KMS-11 (cell line): ENCODE results near the gene HMGXB4.

Source experiments
- H2AFZ ChIP-seq: fragments of 200-600 bp; sonication (generic); 2 replicates; pipeline ENCODE4 v1.6.1; 2016; ENCODE audit warnings: antibody characterized with exemption, mixed run types, low read depth
- H3K27ac ChIP-seq: fragments of 200-600 bp; sonication (generic); 2 replicates; pipeline ENCODE4 v1.6.1; 2016; ENCODE audit warnings: mild to moderate bottlenecking, mixed run types
- H3K27me3 ChIP-seq: fragments of 200-600 bp; sonication (generic); 2 replicates; pipeline ENCODE4 v1.6.1; 2017; ENCODE audit warnings: mild to moderate bottlenecking, low read depth, mixed run types, moderate library complexity; ENCODE audit not compliant: insufficient read depth
- H3K36me3 ChIP-seq: fragments of 200-600 bp; sonication (generic); 2 replicates; pipeline ENCODE4 v1.6.1; 2017; ENCODE audit warnings: mild to moderate bottlenecking, mixed run types; ENCODE audit not compliant: insufficient read depth
- H3K4me1 ChIP-seq: fragments of 200-600 bp; sonication (generic); 2 replicates; pipeline ENCODE4 v1.6.1; 2016; ENCODE audit warnings: mild to moderate bottlenecking, low read depth, mixed run types; ENCODE audit not compliant: poor library complexity, severe bottlenecking
- H3K4me2 ChIP-seq: fragments of 200-600 bp; sonication (generic); 2 replicates; pipeline ENCODE4 v1.7.0; 2016; ENCODE audit warnings: mild to moderate bottlenecking, mixed run types
- H3K4me3 ChIP-seq: fragments of 200-600 bp; sonication (generic); IDR thresholded peaks from 2 replicates; pipeline ENCODE4 v1.6.1; 2017; ENCODE audit warnings: low read depth, low read length, mixed read lengths; ENCODE audit not compliant: insufficient read depth
- H3K79me2 ChIP-seq: fragments of 200-600 bp; sonication (generic); 2 replicates; pipeline ENCODE4 v1.6.1; 2016; ENCODE audit warnings: low read depth, mixed run types; ENCODE audit not compliant: insufficient read depth
- H3K9ac ChIP-seq: fragments of 200-600 bp; sonication (generic); 2 replicates; pipeline ENCODE4 v1.6.1; 2016; ENCODE audit warnings: mild to moderate bottlenecking, mixed run types
- H4K20me1 ChIP-seq: fragments of 200-600 bp; sonication (generic); 2 replicates; pipeline ENCODE4 v1.6.1; 2016; ENCODE audit warnings: mild to moderate bottlenecking, mixed run types; ENCODE audit not compliant: insufficient read depth
- TF ChIP-seq, protein P1 (sequence below): fragments of 200-600 bp; sonication (generic); conservative IDR thresholded peaks from 2 replicates; pipeline ENCODE4 v1.6.1; 2017; ENCODE audit warnings: low read depth, mild to moderate bottlenecking, antibody characterized with exemption, low read length, moderate library complexity, mixed read lengths

The HMGXB4 gene

DNA sequence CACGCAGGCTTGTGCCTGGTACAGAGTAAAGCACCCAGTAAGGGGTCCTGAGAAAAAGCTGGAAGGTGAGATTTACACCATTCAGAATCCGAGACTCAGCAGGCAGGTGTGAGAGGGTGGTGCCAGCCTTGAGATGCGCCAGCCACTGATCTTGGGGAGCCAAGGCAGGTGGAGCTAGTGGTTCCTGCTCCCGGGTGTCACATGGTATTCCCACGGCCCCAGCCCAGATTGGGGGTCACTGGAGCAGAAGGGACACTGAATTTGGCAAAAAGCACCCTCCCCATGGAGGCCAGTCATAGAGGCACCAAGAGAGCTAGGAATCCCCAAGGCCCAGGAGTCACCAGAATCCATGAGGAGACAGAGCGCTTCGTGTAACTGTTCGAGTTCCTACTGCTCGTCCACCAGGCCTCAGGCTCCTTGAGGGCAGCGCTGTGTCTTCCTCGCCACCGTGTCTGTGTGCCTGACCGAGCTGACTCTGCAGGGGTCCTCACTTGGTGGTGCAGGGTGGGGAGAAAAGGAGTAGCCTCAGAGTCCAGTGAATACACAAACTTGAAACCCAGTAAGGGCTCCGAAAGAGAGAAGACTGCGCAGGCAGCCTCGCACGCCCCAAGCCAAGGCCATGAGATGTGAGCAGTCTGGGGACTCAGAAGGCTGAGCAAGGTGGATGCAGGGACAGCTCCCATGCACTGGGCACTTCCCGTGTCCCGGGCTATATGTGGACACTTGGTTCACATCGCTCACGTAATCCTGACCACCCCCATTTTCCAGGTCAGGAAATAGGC lies 70.6 kb downstream of the HMGXB4 start:
- TF ChIP-seq, protein P1, sequence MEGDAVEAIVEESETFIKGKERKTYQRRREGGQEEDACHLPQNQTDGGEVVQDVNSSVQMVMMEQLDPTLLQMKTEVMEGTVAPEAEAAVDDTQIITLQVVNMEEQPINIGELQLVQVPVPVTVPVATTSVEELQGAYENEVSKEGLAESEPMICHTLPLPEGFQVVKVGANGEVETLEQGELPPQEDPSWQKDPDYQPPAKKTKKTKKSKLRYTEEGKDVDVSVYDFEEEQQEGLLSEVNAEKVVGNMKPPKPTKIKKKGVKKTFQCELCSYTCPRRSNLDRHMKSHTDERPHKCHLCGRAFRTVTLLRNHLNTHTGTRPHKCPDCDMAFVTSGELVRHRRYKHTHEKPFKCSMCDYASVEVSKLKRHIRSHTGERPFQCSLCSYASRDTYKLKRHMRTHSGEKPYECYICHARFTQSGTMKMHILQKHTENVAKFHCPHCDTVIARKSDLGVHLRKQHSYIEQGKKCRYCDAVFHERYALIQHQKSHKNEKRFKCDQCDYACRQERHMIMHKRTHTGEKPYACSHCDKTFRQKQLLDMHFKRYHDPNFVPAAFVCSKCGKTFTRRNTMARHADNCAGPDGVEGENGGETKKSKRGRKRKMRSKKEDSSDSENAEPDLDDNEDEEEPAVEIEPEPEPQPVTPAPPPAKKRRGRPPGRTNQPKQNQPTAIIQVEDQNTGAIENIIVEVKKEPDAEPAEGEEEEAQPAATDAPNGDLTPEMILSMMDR, result no peak
- Histone ChIP-seq H4K20me1 (no peaks in the 10 kb centered on the region), H3K9ac (no peak overlapping the region), H3K4me1 (peaks cover 29% of the 10 kb centered on the region), H3K36me3 (no peaks in the 10 kb centered on the region), H3K27ac (no peak overlapping the region; the same call in 1 of the 2 replicates), H3K27me3 (no peaks in the 10 kb centered on the region), H3K4me2 (no peak overlapping the region), H2AFZ (no peak overlapping the region), H3K4me3 (no peak overlapping the region), H3K79me2 (no peaks in the 10 kb centered on the region)

GRCh38 chr22:35328472-35328885 lies 71.2 kb downstream of the HMGXB4 start:
- peak overlapping the region; percentile 22; the same call in 1 of the 2 replicates for H3K9ac ChIP-seq
- no peaks in the 10 kb centered on the region for H3K27me3 ChIP-seq
- H3K4me1 ChIP-seq, result peaks cover 29% of the 10 kb centered on the region
- H3K36me3 ChIP-seq, result no peaks in the 10 kb centered on the region
- no peaks in the 10 kb centered on the region for H3K79me2 ChIP-seq
- no peak overlapping the region for H3K4me3 ChIP-seq
- H3K4me2 ChIP-seq, result no peak overlapping the region; the same call in 1 of the 2 replicates
- TF ChIP-seq, protein P1, result no peak
- H4K20me1 ChIP-seq, result no peaks in the 10 kb centered on the region
- no peak overlapping the region for H2AFZ ChIP-seq
- H3K27ac ChIP-seq, result peak overlapping the region; percentile 56

DNA sequence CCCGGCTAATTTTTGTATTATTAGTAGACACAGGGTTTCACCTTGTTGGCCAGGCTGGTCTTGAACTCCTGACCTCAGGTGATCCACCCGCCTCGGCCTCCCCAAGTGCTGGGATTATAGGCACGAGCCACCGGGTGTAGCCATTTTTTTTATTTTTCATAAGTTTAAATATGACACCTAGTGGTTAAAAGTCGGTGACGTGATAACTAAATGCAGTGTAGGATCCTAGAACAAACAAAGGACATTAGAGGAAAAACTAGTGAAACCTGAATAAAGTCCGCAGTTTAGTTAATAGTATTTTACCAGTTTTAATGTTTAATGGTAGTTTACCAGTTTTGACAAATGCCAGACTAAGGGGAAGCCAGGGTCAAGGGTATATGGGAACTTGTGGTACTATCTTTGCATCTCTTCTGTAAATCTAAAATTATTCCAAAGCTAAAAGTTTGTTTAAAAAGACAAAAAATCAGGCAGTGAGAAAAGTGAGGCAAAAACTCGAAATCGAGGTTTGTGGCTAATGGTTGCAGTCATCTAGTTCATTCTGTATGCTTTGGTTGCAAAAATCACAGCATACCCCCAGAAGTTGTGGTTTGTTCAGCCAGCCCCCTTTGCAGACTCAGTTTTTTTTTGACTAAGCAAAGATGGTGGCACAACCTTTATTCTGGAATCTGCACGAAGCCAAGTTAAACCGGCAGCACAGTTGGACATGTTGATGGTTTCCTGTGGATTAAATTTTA lies 72.0 kb downstream of the HMGXB4 start:
- Histone ChIP-seq H3K79me2 (no peaks in the 10 kb centered on the region), H3K4me3 (no peak overlapping the region), H3K4me2 (peak overlapping the region; percentile 40; the same call in 1 of the 2 replicates), H3K9ac (peak overlapping the region; percentile 22; the same call in 1 of the 2 replicates), H3K27me3 (no peaks in the 10 kb centered on the region), H3K27ac (peak overlapping the region; percentile 56), H3K36me3 (no peaks in the 10 kb centered on the region), H4K20me1 (no peaks in the 10 kb centered on the region), H2AFZ (no peak overlapping the region), H3K4me1 (peaks cover 29% of the 10 kb centered on the region)
- TF ChIP-seq, protein P1, result 0 out of 2 replicates have a peak, but pooled peaks have one; percentile 25

- H3K4me1 ChIP-seq, result peaks cover 29% of the 10 kb centered on the region
- H2AFZ ChIP-seq, result no peak overlapping the region
- no peak overlapping the region for H3K9ac ChIP-seq
- TF ChIP-seq, protein P1, result no peak
- no peak overlapping the region for H3K4me3 ChIP-seq
- H3K4me2 ChIP-seq, result no peak overlapping the region
- H3K27ac ChIP-seq, result no peak overlapping the region
- no peaks in the 10 kb centered on the region for H3K36me3 ChIP-seq
- no peaks in the 10 kb centered on the region for H3K27me3 ChIP-seq
- no peaks in the 10 kb centered on the region for H4K20me1 ChIP-seq
- no peaks in the 10 kb centered on the region for H3K79me2 ChIP-seq
Observed at GRCh38 chr22:35330258-35330861, 73.1 kb downstream of the HMGXB4 start.
